Right renal cortex interstitium (tissue), 3 donors: ENCODE results near the gene PRR16. TPM values are rescaled to one million over a fixed set of nuclear protein-coding genes. Genes with fewer than 3 reads are reported as not detected.

Source experiments
- DNase-seq, 3 donors: peaks; one replicate each; pipeline ENCODE4 v3.0.0-alpha.2; 2013; ENCODE audit warnings: low read depth in 3 of 3, low spot score in 2 of 3
- polyA plus RNA-seq, 3 donors: library from polyadenylated mRNA; unstranded; fragments of 120-200 nt; gene quantifications; one replicate each; pipeline ENCODE4 v1.2.1, GENCODE V29; 2013; ENCODE audit not compliant: insufficient read length in 3 of 3

PRR16 gene
- polyA plus RNA-seq, 3 donors: 2.9 to 5.4 (median 4.6) TPM

DNA sequence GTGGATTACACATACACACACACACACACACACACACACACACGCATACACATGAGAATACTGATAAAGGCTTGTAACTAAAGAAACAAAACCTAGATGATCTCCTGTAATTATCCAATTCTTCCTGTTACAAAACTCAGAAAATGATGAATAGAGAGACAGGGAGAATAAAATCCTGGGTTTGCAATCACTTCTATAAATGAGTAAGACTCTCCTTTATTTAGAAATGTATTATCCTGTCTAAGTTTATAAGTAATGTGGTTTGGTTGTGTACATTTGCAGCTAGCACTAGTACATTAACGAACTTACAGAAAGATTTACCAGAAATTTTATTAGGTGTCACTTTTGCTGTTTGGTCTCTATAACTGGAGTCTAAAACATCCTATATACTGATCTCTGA, 2.8 kb upstream of the PRR16 start:
- DNase-seq: no peak

DNA sequence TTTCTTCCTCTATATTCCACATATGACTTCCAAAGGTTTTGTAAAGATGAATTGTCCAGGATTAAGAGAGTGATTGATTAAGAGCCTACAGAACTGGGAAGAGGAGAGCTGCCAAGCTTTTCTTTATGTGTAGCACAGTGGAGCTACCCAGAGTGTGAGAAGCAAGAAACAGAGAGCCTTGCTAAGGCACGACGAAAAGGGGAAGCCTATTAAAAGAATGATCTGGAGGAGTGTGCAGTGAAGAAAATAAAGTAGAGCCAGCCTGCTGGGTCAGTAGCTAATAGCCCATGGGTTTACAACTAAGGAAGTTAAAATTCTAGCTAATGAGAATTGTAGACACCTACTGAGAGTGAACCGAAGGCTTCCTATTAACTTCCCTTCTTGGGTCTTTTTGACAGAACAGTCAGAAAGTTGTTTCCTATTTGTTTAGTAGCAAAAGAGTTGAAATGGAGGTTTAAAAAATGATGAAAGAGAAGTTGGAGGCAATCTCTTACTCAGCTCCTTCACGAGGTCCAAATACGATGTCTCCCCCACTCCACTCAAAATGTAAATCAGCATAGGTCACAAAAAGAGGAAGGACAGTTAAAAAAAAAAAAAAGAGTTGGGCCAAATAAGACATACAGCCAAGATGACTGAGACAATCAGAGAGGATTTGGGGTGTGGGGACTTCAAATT, 957 bp upstream of the PRR16 start:
- no peak for DNase-seq

DNA sequence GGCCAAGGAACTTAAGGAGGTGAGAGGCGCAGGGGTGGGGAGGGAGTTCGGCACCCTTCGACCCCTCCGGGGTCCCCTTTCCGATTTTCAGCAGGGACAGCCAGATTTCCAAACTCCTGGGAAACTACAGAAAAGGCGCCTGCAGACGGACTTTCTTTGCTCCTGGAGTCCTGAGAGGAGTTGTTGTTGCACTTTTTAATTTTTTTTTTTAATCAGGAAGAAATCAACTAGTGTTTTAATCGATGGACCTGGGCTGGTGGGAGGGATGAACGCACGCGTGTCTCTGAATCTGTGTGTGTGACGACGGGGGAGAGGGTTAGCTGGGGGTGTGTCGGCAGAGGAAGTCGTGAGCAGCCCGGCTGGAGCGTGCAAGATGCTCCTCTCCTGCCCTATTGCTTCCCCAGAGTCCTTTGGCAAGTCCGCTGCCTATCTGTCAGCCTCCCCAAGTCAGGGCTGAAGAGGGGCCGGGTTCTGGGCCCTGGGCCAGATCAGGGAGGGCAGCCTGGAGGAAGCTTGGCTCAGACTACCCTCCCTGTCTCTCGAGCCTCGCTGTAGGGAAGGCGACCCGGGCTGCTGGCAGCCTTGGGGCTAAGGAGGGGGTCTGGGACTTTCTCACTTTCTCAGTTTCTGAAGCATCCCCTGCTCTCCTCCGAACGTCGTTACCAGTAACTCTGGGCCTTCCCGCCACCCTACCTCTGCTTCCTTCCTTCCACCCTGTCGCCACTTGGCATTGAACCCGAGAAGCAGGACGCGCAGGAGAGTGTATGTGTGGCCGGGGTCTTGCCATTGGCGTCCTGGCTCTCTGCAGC, 731 bp downstream of the PRR16 start:
- DNase-seq: no peak

DNA sequence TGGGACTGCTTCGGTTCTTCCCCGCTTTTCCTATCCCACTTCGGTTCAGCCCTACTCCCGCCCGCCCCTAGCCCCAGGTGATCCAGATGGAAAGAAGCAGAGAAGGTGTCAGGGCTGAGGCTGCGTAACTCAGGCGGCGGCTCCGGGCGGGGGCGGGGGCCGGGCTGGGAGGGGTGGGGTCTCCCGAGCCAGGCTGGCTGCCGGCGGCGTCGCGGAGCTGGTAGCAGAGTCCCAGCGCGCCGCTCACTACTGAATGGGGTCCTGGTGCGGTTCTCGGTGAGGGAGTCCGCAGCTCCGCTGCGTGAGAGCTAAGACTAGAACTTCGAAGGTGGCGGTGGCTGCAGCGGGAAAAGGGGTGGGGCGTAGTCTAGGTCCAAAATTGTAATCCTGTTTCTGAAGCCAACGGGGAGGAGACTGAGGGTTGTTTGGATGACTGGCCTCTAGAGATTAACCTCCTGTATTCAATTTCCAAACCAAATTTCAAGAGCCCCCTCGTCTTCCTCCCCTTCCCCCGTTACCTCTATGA, 1.4 kb downstream of the PRR16 start:
- no peak for DNase-seq

DNA sequence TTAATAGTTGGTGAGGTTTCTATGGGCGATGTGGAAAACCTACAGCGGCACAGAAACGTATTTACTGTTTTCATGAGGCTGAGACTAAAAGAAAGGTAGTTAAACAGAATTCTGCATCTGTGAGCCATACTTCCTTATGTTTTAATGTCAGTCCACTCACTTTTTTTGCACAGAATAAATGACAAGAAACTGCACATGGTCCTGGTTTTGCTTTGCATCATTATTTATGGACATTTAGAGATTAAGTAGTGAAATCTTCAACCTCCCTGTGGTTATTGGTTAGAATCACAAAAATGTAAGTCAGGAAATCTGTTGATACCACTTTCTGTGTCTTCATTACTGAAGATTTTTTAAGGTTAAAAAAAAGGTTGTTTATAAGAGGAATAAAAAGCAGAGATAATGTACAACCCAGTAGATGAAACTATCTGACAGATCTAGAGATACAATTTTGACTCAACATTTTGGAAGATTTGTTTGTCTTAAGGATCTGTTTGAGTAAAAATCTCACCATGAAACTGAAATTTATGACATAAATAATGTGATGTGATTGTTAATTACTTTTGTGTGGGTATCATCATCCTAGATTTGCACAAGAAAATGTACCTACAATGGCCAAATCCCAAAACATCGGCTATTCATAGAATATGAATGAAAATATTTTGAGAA, 2.4 kb downstream of the PRR16 start:
- no peak for DNase-seq

DNA sequence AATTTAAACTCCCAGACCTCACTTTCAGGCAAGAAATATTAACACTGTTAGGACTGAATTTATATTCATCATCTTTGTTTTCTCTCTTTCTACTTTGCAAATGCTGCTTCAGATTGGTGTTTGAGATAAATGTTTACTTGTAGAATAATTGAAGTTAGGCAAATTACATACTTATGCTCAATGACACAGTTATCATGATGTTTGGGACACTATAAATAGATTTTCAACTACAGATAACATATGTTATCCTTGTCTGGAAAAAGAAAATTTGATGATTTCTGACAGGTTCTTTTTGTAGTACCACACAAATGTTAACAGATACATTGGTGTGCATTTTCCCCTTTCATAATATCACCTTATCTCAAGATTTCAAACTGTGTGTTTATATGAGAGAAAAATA, 7.9 kb downstream of the PRR16 start:
- no peak for DNase-seq

DNA sequence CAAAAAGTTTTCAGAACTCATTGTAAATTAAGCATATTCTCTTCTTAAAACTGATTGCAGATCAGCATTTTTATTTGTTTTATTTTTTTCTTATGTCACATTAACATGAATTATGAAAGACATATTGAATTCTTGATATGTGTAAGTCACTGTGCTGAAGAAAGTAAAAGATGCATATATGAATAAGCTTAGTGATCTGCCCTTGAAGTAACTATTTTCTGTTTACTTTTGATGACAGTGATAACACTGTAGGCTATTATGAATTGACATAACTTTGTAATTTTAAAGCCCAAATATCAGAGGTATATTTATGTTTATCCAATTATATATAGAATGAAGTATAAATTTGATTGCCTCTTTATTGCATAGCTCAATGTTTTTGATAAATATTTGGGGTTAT, 8.8 kb downstream of the PRR16 start:
- no peak for DNase-seq

DNA sequence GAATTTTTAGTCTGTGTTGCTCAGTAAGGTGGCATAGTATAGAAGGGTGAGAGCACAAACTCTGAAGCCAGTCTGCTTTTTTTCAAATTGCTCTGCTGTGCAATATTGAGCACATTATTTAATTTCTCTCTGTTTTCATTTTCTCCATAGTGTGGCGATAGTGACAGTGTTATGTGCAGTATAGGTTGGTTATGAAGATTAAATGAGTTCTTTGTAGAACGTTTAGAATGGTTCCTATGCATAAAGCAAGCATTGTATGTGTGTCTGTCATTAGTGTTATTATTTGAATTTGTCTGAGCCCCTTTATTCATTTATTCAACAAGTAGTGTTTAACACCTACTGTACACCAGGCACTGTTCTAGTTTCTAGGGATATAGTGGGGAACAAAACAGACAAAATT, 9.2 kb downstream of the PRR16 start:
- no peak for DNase-seq

DNA sequence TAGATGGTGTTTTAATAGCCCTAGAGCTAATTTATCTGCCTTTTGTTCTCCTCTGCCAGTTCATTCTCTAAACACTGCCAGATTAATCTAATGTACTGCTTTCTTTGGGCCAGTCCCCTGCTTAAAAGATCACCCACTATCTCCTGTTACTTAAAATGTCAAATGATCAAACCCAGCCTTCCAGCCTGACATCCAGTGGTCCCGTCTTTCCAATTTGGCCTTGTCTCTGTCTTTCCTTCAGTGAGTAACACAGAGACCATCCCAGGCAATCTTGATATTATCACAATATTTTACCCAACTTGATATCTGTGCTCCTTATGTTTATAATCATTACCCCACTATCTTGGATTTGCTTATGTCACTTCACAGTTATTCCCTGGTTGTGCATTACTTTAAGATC, 12.0 kb downstream of the PRR16 start:
- DNase-seq: no peak

DNA sequence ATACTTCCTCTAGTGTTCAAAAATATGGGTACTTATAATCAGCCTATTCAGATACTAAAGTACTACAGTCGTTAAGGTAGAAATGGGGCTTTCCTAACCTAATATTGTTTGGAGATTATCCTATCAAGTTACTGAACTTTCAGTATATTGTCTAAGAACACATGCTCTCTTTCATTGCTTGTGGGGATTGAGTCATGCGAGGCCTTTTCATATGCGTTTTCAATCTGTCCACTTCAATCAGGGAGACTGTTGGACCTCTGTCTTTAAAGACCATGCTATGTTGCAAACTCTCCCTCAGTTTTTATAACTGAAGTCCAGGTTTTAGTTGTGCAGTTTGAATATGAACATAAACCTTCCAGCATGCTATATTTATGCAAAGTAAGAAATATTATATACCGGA, 15.0 kb downstream of the PRR16 start:
- DNase-seq: no peak

DNA sequence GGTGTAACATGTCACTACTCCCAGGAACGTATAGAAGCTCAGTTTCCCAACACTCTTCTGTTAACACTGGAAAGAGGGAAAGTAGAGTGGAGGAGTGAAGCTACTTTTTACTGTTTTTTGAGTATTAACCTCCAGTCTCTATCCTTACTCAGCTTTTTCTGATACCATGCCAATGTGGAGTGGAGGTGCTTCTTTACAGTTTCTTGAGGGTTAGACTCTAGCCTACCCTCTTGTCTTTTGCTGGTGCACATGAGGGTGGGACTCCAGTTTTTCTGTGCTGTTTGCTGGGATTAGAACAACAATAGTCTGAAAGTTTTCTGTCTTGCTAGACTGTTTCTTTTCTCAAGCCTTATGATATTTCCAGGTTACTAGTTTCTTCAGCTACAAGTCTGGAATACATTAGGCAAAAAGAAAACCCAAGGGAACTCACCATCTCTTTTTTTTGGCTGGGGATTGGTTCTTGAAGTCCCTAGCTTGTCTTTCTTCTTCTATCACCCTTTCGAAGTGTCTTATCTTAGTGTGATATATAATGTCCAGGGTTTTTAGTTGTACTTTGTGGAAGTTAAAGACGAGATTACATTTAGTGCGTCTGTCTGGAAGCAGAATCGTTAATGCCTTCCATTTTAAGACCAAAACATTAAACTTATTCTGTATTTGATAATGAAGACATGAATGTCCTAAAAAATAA, 35.9 kb downstream of the PRR16 start:
- no peak for DNase-seq

DNA sequence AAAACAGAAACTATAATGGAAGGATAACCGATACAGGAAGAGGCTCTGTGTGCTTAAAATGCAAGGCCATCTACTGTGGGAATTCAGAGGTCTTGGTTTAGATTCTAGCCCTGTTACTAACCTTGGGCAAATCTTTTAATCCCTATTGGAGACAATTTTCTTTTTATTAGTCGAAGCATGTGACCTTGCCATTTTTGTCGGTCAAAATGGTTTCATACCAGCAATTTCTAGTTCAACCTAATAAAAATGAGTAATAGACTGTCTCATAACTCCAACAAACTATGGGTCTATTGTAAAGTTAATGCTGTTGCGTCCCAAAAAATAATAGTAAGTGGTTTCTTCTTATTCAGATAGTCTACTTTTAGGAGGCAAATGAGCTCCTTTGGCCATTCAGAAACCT, 38.4 kb downstream of the PRR16 start:
- DNase-seq: no peak

DNA sequence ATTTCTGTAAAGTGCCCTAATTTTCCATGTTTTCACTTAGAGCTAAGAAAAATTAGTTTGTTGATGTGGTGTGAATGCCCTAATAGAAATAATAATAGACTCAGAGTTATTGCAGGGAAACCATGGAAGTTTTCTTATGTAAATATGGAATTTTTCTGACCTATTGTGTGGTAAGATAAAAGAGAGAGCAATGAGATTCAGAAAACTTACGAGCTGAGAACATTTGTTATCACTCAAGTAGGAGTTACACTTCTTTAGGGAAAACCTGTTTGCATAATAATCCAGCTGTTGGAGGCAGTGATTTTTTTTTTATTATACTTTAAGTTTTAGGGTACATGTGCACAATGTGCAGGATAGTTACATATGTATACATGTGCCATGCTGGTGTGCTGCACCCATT, 39.2 kb downstream of the PRR16 start:
- DNase-seq: no peak

DNA sequence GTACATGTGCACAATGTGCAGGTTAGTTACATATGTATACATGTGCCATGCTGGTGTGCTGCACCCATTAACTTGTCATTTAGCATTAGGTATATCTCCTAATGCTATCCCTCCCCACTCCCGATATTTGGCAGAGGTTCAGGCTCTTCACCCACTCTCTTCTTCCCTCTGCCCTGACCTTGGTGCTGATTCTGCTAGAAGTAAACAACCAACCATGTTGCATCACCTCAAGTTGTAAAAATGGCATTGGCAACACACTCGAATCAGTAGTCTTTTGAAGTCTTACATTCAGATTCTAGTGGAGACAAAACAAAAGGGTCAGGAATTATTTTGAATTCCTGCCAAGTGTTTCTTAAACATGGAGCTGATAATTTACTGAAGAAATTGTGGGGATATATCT, 40.0 kb downstream of the PRR16 start:
- no peak for DNase-seq

DNA sequence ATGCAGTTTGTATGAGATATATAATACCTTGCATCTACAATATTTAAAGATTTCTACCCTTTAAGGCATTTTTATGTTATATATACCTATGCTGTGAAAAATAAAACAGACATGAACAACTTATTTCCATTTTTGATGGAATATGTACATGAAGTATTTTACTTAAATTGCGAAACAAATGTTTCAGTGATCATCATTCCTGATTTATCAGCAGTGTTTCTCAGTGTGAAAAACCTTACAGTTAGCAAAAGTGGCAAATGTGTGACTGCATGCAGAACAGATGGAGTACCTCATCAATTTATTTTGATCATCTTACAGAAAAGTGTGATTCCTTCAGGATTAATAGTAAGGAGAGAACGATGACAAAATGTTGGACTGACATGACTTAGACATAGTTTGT, 43.1 kb downstream of the PRR16 start:
- no peak for DNase-seq

DNA sequence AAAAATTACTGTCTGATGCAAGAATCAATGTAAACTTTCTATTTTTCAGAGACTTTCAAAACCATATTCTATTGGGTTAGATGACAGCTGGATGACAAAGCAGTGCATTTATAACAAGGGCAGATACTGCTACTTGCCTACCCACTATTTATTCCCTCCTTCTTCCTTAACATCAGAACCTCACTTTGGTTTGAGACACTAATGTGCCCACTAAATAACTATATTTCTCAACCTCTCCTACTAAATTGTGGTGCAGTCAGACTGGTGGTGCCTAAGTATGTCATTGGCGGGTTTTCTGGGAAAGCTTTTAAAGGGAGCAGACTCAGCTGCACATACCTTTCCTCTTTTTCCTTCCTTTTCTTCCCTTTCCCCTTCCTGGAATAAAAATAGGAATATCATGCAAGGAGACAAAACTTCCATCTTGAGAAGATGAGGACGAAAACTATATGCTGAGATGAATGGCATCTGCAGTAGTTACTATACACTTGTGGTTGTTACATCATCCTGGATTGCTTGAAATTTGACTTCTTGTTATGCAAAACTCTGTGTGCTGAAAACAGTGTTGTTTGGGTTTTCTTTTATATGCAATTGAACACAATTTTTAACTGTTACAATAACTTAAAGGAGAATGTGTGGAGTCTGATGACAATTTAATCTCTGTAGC, 43.8 kb downstream of the PRR16 start:
- DNase-seq: no peak

DNA sequence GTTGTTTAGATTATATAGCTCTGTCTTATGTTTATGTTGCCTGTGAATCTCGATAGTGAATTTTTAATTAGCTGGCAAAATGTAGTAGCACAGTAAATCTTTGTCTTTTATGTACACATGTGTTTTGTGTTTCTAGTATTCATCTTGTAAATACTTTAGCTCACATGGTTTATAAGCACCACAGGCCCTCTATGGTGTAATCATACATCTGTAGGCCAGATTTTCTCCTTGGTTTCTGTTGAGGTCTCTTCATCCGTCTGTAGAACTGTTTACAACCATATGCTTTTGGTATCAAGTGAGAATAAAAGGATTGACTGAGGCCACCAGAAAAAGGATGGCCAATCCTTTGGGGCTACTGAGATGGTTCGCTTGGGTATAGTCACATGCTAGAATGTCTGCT, 45.0 kb downstream of the PRR16 start:
- no peak for DNase-seq

DNA sequence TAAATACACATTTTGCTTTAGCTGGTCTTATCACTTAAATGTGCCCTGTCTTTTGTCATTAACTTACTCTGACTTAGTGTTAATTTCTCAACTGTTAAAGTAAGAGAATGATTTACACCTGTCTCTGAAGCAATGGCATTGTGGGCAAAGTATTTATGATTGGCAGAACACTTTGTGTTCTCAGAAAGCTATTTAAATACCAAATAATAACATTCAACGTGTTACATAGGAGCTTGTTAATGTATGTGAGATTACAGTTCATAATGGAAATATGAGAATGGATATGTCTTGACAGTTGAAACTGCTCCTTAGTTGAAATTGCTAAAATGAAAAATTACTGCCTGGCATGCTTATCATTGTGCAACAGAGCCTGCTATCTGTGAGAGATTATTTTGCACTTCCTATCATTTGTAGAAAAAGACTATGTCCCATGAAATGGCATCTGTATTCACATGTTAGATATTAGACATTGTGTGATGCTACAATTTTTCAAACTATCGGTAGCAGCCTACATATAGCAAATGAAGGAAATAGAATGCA, 46.1 kb downstream of the PRR16 start:
- DNase-seq: no peak

DNA sequence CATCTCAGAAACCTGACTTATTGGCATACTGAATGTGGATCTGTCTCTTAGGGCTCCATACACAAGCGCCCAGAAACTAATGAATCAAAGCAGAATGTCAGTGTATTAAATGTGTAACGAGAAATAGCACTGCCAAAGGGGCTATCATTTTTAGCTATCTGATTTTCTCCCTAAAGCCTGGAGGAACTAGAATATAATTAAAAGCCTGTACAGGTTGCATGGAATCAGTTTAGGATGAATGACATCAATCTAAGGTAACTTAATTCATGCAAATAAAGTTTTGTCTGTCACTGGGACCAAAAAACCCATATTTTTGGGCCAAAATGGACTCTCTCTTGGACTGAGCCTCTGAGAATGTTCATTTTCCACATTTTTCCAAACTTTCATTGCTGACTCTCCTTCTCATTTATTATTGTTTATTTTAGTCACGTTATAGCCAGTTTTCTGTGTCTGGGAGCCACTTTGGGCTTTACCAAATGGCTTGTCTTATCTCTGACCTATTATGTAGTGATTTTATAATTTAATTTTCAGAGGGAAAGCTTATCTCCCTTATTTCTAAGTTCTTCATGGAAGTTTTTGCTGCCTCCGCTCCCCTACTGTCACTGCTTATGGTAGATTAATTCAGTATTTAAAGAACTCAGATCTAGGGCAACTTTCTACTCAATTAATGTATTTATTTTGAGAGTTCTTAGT, 47.0 kb downstream of the PRR16 start:
- no peak for DNase-seq

DNA sequence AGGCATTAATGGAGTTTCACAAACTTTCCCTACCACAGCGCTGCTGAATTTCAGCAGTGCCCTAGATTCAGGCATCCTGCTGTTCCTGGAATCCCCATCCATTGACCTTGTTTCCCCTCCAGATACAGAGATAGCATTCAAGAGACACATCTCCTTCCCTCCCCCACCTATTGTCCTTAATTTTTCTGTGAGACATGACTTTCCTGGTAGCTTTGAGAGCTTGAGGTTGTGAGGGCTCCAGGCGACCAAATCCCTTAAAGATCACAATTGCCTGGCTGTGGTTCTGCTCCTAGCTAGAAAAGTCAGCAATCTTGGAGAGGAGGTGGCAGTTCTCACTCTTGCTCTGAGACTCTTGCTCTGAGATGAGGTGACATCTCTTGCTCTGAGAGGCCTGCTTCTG, 48.0 kb downstream of the PRR16 start:
- DNase-seq: no peak
